ENCODE data around the gene SLC25A33. TPM values are rescaled to one million over a fixed set of nuclear protein-coding genes. Genes with fewer than 3 reads are reported as not detected.
A peak's percentile ranks its signal among the peaks of the same experiment; 100 is the strongest.

Gene SLC25A33
- total RNA-seq, 1 donor from 2014 or later = 4.5 TPM

GRCh38 chr1:9589144-9589718, 50.0 kb downstream of the SLC25A33 start:
- no peak for DNase-seq

- DNase-seq = no peak
Measured at GRCh38 chr1:9589719-9590157, 50.5 kb downstream of the SLC25A33 start.

GRCh38 chr1:9590201-9590600, 50.9 kb downstream of the SLC25A33 start:
- DNase-seq = no peak

- no peak for DNase-seq
Measured at GRCh38 chr1:9590945-9591668, 51.8 kb downstream of the SLC25A33 start.

- no peak for DNase-seq
Measured at GRCh38 chr1:9591669-9592509, 52.6 kb downstream of the SLC25A33 start.

GRCh38 chr1:9592510-9593075, 53.3 kb downstream of the SLC25A33 start:
- DNase-seq = no peak

- DNase-seq = no peak
Measured at GRCh38 chr1:9593147-9593491, 53.9 kb downstream of the SLC25A33 start.

- DNase-seq = peak; percentile 75
Measured at GRCh38 chr1:9593492-9594465, 54.5 kb downstream of the SLC25A33 start.

- no peak for DNase-seq
Measured at GRCh38 chr1:9594471-9595155, 55.3 kb downstream of the SLC25A33 start.

GRCh38 chr1:9595156-9595967, 56.1 kb downstream of the SLC25A33 start:
- no peak for DNase-seq

- DNase-seq = no peak
Measured at GRCh38 chr1:9595968-9596340, 56.7 kb downstream of the SLC25A33 start.

- no peak for DNase-seq
Measured at GRCh38 chr1:9596415-9597123, 57.3 kb downstream of the SLC25A33 start.

- DNase-seq = no peak
Measured at GRCh38 chr1:9597361-9598315, 58.4 kb downstream of the SLC25A33 start.

GRCh38 chr1:9598316-9598700, 59.0 kb downstream of the SLC25A33 start:
- no peak for DNase-seq

GRCh38 chr1:9599741-9600140, 60.5 kb downstream of the SLC25A33 start:
- DNase-seq = no peak

GRCh38 chr1:9600861-9601834, 61.9 kb downstream of the SLC25A33 start:
- no peak for DNase-seq
